GM19324 (cell line): Measurements from ENCODE around the gene SLC25A11.
A peak's percentile ranks its signal among the peaks of the same experiment; 100 is the strongest.

Experiments used
- ATAC-seq: cut with Tn5 transposase; IDR thresholded peaks from one replicate; pipeline ENCODE4 v1.9.1; 2021; ENCODE audit warnings: mild to moderate bottlenecking, moderate library complexity; ENCODE audit not compliant: unreplicated experiment, low FRiP score

Gene SLC25A11, protein sequence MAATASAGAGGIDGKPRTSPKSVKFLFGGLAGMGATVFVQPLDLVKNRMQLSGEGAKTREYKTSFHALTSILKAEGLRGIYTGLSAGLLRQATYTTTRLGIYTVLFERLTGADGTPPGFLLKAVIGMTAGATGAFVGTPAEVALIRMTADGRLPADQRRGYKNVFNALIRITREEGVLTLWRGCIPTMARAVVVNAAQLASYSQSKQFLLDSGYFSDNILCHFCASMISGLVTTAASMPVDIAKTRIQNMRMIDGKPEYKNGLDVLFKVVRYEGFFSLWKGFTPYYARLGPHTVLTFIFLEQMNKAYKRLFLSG

DNA sequence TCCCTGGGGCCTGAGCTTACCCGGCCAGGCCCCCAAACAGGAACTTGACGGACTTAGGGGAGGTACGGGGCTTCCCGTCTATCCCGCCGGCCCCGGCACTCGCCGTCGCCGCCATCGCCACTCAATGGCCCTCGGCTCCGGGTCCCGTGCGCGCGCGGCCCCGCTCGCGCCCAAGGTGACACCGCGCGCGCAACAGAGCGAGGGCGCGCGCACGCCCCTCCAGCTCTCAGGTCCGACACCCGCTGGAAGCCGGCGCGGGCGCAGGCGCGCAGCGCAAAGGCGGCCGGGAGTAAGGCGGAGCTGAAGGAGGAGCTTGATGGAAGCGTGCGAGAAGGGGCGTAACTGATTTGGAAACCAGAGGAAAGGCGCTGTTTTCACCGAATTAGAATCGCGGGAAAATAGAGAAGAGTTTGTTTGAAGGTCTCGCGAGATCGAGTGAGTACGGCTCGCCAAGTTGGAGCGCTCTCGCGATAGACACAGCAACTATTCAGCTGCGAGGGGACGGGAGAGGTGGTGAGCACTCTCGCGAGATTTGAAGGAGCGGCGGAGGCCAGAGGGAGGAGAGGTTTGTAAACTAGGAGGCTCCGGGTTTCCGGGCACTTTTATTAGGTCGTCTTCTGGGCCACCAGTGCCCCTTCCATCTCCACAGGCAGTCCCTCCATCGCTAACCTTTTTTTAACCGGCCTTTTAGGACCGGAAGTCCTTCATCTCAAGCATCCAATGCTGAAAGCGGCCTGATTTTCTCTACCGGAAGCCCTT is at the start of gene SLC25A11, which contains the start of gene RNF167:
Gene SLC25A11 (minus strand): TSS at position 251 of the 759 bp plus-strand sequence. CDS start 136 bp downstream, at position 115.
Gene RNF167 (plus strand): TSS at position 473 of the 759 bp plus-strand sequence. CDS start 642 bp downstream, outside the sequence.
- ATAC-seq = peak; percentile 82

- ATAC-seq = peak; percentile 7
These were observed 48.1 kb upstream of the SLC25A11 start for GRCh38 chr17:4987767-4988567.

DNA sequence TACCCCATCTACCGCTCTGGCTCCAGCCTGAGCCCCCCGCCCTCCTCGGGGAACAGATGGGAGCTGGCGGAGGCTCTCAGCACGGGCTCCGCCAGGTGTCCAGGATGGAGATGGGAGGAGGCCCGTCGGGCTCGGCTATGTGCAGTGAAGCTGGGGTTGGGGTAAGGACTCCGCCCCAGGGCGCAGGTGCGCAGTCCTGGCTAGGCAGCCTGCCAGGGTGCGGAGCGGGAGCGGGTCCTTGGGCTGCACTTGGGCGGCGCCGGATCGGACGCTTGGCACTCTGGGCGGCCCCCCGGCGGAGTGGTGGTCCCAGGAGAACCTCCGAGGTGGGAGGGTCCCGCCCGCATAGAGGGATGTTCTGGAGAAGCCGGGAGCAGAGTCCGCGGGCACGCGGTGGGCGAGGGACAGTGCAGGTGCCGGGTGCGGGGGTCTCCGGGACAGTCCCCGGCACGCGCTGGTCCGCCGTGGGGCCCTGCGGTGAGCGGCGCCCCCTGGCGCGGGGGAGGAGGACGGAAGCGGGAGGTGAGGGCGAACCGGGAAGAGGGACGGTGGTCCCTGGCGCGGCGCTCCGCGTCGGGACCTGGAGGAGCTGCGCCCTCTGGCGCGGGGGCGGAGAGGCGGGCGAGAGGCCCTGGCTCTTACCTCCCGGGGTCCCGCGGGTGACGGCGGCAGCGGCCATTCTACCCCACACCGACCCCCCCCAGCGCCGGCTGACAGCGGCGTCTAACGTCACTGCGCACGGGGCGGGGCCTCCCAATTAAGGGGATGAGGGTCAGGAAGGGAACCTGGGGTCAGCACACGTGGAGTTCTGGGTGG is 47.3 kb upstream of the SLC25A11 start, which contains the start of gene CAMTA2:
Gene CAMTA2 (minus strand): TSS at position 725 of the 816 bp plus-strand sequence. CDS start 1,453 bp downstream, outside the sequence.
- peak; percentile 76 for ATAC-seq

- no peak for ATAC-seq
These were observed 46.6 kb upstream of the SLC25A11 start for GRCh38 chr17:4986403-4986802.

- ATAC-seq = no peak
These were observed 42.5 kb upstream of the SLC25A11 start for GRCh38 chr17:4982305-4982704.

DNA sequence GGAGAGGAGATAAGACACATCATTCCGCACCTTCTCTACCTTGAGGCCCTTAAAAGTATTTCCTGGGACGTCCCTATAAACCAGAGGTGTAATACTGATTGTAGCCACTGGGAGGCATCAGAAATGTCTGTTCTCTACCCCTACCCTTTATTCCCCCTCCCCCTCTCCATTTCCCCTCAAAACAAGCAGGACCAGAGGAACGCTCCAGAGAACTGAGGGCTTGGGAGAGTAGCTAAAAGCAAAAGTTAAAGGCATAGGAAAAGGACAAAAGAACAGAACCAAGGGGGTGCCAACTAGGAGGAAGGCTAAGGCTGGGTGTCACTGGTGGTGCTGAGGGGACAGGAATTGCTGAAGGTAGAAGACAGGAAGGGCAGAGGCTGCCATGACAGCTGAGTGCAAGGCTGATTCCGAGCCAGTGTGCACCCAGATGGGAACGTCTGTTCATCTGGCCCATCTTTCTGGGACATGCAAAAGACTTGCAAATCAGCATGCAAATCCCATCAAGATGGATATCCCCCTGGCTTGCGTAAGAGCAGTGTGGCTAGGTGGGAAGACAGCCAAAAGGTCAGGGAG is 40.9 kb upstream of the SLC25A11 start:
- no peak for ATAC-seq

DNA sequence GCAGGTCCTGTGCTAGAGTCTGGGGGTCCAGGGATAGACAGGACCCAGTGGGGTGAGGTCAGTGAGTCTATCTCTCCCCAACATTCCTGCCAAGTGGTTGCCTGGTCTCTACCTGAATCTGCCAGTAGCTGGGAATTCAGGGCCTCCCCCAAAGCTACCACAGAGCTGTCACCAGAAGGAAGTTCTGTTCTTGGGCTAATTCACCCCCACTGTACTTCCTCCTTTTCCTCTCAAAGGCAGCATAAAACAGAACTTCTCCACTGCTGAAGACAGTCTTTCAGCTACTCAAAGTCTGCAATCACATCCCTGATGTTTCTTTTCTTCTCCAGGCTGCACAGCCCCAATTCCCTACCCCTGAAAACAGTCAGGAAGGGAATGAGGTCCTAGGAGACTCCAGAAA is 38.9 kb upstream of the SLC25A11 start:
- ATAC-seq = no peak

DNA sequence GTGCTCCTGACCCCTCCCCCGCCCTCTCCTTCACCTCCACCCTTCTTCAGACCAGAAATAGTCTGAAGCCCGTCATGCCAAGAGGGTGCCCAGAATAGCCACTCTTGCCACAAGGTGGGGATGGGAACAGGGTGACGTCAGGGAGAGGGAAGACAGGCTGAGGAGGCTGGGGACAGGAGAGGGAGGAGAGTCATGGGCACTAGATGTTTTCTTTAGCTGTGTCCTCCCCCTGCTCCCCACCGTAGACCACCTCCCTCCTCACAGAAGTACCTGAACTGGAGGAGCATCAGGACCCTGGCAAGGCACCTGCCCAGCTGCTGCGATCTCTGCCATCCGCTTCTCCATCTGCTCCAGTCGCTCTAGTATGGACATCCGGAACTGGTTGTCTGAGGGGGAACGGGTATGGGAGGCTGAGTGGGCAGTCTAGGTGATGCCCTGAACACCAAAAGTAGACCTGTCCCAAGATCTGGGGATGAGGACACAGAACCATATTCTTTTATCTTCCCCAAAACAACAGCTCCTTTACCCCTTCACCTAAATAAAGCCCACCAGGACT is 34.3 kb upstream of the SLC25A11 start:
- no peak for ATAC-seq

GRCh38 chr17:4973256-4974114 is 33.6 kb upstream of the SLC25A11 start:
- no peak for ATAC-seq

DNA sequence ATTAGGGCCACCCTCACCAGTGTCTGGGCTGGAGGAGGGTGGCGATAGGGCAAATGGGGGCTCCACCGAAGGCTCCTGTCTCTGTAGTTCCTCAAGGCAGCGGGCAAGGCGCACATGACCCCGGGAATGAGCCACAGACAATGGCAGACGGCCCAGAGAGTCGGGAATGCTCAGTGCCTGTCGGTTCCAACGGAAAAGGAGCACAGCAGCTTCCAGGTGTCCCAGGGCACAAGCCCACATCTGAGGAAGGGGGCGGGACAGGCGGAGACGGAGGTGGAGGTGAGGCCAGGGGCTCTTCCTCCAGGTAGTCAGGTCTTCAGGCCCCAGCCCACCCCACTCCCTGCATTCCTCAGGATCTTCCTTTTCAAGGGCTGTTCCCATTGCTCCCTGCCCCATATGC is 32.9 kb upstream of the SLC25A11 start:
- no peak for ATAC-seq

GRCh38 chr17:4972322-4972721 is 32.5 kb upstream of the SLC25A11 start:
- ATAC-seq = no peak

DNA sequence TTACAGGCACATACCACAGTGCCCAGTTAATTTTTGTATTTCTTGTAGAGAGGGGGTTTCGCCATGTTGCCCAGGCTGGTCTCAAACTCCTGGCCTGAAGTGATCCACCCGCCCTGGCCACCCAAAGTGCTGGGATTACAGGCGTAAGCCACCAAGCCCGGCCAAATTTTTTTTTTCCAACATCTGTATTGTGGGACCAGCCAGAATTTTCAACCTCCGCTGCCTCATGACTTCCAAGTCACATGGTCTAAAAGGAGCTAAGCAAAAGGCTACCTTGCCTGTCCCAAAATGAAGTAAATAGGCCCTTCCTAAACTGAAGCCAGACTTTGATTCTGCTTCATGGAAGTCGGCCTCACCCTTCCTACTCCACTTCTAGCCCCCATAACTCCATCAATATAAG is 32.0 kb upstream of the SLC25A11 start:
- no peak for ATAC-seq

DNA sequence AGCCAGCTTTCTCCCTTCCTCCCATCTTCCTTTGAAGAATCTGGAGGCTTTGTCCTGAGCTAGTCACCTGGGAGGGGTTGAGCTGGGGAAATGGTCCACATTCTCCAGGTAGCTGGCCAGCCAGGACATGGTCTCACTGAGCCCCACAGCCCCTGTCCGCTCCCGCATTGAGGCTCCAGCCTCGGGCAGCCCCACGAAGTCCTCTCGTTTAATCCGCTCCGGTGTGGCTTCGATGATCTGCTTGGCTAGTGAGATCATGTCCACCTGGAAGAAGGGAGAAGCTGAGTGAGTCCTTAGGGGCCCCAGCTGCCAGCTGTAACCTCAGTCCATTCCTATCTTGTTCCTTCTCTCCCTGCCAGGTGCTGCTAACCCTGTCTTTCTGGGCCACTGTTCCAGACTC is 30.4 kb upstream of the SLC25A11 start:
- ATAC-seq = no peak

DNA sequence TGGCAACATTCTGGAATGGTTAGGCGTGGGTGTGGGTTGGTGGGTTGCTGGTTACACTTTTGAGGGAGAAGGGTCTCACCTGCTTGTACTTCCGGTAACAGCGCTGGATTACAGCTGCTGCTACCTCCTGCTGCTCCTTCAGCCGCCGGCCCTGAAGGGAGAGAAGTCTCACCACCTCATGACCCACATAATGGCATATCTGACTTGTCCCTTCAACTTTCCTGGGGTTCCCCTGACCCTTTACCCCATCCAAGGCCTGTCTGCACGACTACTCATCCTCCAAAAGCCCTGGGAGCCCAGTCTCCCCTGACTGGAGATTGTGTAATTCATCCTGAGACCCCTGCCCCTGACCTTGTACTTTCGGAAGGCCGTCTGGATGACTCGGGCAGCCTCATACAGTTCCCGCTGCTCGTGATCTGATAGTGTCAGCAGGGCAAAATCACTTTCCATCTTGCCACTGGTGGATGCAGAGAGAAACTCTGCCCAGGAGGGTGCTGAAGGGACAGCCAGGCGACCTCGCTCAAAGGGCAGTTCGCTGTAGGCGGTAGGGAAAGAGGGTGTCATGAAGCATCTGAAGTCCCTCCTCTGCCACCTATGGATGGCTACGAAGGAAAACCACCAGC is 29.8 kb upstream of the SLC25A11 start:
- no peak for ATAC-seq

GRCh38 chr17:4969047-4969550 is 29.3 kb upstream of the SLC25A11 start:
- no peak for ATAC-seq

- no peak for ATAC-seq
These were observed 28.7 kb upstream of the SLC25A11 start for GRCh38 chr17:4968486-4969046.
